Globus pallidus (tissue), 1 donor: ENCODE measurements around the gene PCNX2.
"Not testable (repeated sequence)": the region's sequence is repeated elsewhere in the genome, so short reads cannot be mapped to it uniquely, and the experiment has no call there.

Source experiments
- DNase-seq: peaks from one replicate; pipeline ENCODE4 v3.0.0-alpha.2; 2015; ENCODE audit warnings: low spot score

The PCNX2 gene

GRCh38 chr1:233010146-233010545 is 285.4 kb downstream of the PCNX2 start:
- no peak for DNase-seq

GRCh38 chr1:233006541-233006973 is 289.0 kb downstream of the PCNX2 start:
- DNase-seq: no peak

DNA sequence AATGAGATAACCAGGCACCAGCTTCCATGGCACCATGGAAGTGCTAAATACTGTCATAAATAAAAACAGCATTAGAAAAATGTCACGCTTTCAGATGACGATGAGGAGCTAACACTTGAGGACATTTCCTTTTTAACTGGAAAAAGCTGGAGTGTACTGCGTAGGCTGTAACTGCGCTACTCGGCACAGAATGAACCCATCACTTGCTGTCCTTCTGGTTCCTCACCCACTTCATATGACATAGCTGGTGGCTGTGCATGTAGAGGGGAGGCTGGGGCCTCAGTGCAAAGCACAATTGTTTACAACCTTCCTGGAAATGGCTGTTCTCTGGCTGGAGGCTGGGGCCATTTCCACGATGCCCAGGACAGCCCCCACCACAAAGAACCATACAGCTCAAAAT is 289.4 kb downstream of the PCNX2 start:
- no peak for DNase-seq

- DNase-seq: no peak
Measured at GRCh38 chr1:233005703-233006102, 289.8 kb downstream of the PCNX2 start.

DNA sequence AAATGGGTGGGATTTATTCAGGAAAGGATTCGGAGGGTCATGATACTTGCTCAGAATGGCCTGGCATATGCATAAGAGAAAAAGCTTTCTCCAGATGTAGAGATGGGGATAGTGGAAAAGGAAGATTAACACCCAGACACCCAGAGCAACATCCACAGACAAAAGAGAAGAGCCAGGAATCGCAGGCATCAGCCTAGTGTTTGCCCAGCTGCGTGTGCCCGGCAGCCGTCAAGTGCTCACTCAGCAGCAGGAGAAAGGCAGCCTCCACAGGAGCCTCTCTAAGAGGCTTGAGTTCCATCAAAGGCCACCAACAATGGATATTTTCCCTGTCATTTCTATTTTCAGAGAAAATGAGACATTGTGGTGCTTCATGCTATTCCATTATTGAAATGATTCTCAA is 290.4 kb downstream of the PCNX2 start:
- DNase-seq: no peak

GRCh38 chr1:233004451-233004850 is 291.1 kb downstream of the PCNX2 start:
- no peak for DNase-seq

DNA sequence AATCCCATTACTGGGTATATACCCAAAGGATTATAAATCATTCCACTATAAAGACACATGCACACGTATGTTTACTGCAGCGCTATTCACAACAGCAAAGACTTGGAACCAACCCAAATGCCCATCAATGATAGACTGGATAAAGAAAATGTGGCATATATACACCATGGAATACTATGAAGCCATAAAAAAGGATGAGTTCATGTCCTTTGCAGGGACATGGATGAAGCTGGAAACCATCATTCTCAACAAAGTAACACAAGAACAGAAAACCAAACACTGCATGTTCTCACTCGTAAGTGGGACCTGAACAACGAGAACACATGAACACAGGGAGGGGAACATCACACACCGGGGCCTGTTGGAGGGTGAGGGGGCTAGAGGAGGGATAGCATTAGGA is 291.9 kb downstream of the PCNX2 start:
- DNase-seq: not testable (repeated sequence)

DNA sequence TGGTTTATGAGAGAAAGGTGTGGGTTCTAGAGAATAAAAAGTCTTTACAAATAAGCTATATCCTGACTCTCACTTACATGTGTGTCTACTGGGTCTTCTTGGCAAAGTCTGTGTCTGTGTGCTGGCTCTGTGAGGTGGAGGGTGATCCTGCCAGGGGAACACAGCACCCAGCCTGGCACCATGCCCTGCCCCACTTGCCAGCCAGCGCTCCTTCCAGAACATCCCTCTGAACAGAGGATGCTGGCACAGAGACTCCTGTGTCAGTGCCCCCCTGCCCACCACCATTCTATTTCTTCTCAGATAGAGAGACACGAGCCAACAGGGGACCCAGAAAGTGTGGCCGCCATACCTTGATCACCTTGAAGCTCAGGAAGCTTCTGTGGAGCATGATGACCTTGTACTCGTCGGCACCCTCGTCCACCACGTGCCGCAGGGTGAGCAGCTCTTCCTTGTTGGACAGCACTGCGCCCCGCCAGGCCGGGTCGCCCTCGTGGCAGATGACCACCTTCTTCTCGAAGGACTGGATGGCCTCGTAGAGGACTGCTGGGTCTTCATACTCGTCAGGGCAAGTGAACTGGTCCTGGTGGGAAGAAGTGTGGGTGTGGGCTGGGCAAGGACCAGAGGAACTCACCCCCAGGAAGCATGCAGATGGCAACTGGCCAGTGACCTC is 295.4 kb downstream of the PCNX2 start:
- no peak for DNase-seq

GRCh38 chr1:232998646-232999045 is 296.9 kb downstream of the PCNX2 start:
- DNase-seq: no peak

DNA sequence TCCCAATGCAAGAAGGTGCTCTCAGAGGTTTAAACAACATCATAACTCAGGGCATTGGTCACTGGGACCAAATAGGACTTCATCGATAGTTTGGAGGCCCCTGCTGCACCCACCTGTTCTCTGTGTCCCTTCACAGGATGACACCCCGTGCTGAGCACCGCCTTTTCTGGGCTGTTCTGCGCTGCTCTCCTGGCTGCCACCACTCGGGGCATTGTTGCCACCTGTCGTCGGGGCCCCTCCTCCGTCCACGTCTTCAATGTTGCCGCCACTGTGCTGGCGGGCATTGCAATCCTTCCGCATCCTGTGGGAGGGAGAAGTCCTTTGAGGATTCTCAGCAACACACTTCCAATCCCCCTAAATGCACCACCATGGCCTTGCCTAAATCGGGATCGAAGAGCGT is 297.4 kb downstream of the PCNX2 start:
- DNase-seq: no peak

DNA sequence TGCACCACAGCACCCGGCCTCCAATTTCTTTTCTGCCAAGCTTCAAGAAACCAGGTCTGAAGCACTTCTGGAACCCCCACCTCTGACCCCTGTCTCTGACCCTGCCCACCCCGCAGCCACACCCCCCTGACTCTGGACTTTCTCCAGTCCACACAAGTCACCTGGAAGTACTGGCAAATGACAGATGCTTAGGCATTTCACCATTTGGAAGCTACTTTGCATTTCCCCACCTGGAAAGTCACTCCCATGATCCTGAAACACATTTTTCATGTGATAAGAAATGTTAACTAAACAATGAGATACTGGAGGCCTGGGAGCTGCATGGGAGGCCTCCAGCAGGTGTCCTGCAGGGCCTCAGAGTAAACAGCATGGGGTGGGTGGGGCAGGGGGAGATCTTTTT is 299.4 kb downstream of the PCNX2 start:
- no peak for DNase-seq

DNA sequence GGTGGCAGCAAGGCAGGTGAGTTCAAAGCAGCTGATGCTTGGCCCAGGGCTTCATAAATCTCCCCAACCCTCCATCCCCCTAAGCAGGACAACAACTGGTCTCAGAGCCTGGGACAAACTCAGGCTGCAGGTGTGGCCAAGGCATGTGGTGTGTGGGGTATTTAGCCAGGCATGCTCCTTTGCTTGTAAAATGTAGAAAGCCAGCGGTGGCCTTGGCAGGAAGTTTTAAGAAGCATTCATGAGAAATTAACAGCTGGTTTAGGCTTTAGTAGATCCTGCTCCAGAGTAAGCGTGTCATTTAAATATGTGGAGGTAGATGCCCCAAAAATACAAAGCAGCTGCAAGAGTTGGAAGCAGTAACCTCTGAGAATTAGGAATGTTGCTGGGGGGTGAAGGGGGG is 300.3 kb downstream of the PCNX2 start:
- no peak for DNase-seq

DNA sequence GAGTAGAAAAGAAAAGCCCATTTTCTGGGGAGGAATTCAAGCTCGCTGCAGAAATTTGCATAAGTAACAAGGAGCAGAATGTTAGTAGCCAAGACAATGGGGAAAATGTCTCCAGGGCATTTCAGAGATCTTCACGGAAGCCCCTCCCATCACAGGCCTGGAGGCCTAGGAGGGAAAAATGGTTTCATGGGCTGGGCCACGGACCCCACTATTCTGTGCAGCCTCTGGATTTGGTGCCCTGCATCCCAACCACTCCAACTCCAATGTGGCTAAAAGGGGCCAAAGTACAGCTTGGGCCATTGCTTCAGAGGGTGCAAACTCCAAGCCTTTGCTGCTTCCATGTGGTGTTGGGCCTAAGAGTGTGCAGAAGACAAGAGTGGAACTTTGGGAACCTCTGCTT is 302.0 kb downstream of the PCNX2 start:
- no peak for DNase-seq

DNA sequence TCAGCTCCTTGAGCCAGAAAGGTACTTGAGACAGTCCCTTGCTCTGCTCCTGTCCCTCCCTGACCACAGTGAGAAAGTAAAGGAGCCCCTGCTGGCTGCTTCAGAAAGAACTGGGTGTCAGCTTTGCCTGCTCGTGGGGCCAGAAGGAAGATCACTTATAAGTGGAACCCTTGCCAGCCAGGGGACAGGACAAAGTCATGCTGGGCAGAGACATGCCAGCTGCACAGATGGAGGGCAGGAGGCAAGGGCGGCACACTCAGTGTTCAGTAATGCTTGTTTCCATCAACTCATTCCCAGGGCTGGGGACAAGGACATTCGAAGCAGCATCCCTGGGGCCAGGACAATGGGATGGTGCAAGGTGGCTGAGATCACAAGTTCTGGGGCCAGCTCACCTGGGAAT is 303.3 kb downstream of the PCNX2 start:
- DNase-seq: no peak

DNA sequence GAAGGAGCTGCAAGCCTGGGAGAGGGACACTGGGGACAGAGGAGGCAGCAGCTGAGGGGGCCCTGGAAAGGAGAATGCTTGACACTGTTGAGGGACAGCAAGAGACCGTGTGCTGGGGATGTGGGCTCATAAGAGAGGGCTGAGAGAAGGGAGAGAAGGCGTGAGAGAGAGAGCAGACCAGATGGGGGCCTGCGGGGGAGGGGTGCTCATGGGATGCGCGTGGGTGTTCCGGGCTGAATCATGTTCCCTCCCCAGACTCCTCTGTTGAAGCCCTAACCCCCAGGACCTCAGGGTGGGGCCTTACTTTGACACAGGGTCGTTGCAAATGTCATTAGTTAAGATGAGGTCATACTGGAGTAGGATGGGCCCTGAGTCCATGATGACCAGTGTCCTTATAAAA is 304.3 kb downstream of the PCNX2 start:
- no peak for DNase-seq

DNA sequence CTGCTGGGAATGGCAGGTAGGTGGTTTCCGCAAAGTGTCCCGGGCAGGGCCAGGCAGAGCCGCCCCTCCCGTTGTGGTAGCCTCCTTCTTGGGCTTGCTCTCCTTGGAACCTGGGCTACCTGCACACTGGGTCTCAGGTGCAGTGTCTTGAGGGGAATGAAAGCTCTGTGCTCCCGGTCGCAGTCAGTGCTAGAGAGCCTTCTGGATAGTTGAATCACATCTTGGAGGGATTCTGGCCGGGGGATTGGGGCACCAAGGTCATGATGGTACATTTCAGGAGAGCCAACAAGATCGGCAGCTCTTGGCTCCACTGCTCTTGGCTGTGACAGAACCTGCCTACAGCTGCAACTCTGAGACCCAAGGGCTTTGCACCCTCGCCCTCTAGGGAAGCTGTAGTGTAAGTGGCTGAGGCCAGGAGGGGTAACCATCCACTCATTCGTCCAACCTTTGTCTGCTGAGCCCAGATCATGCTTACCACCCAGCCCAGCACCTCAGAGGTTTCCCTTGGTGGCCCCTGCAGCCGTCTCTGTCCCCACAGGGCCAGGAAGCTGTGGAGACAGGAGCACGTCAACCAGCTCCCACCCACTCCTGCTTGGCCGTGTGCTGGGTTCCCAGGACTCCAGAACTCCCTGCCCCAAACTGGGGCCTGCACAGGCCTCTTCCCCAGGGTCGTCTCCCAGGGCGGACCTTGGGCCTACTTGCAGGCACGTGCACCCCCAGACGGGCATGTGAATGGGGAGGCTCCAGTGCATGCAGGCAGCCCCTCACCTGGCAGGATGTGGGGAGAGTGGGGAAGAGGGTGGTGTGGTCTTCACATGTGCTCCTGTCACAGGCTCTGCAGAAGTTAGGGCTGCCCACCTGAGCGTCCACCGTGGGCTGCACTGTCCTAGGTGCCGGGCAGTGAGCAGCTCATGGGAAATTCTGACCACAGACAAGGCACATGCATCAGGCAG is 305.1 kb downstream of the PCNX2 start:
- no peak for DNase-seq

DNA sequence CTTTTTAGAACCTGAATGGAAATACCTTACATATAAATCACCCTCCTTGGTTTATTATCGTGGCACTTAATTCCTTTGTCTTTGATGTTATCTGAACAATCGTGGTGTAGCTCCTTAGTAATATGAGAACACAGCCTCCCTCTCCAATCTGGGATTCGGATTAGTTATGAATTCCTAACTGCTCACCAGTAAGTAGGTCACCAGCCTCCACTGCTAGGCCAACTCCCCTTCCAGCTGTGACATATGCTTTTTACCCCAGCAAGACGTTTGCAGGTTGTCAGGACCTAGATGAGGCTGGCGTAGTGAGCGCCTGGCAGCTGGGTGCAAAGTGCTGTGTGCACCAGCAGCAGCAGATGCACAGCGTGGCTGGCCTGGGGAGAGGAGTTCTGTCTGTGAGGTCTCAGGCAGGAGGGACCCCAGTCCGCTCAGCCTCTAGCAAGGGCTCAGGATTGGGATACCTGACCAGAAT is 306.9 kb downstream of the PCNX2 start:
- no peak for DNase-seq

DNA sequence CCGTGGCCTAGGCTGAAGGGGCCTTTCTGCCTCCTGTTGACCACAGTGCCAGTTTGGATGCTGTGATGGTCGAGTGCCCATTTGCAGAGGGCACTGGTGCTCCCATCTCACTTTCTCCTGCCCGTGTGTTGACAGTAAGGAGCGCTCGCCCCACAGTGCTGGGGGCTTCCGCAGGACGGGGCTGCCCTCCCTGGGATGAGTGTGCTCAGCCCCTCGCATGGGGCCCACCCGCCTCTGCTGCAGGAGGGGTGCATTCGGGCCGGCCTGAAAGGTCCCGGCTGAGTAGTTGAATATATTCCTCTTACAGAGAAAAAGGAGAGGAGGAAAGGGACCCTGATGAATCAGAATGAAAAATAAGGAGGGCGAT is 307.8 kb downstream of the PCNX2 start:
- DNase-seq: no peak

GRCh38 chr1:232987046-232987773 is 308.3 kb downstream of the PCNX2 start:
- no peak for DNase-seq

GRCh38 chr1:232986527-232986922 is 309.0 kb downstream of the PCNX2 start:
- DNase-seq: no peak

DNA sequence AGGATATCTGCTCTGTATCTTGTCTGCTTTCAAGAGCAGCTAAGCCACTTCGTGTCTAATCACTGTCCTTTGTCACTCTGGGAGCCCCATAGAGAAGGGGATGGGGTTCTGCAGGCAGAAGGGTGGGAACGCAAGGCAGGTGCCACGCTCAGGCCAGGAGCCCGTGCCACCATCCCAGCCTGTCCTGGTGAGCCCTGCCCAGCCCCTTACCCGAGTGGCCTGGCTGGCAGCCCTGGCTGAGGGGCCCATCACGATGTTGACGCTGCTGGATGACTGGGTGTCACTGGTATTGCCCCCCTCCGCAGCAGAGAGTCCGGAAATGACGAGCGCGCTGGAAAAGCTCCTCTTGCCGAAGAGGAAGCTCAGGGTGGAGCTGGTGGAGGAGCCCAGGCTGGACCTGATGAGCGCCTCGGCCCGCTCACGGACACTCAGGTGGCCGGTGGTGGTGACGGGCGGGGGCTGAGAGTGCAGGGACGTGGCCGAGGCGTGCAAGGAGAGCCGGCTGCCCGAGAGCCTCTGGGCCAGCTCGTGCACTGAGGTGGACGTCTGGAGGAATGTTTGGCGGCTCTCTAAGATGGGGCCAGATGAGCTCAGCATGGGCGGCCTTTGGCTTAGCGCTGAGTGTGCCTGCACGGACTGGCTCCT is 309.5 kb downstream of the PCNX2 start:
- DNase-seq: no peak
